Measurements from ENCODE around the gene POLR2H.

GRCh38 chr3:184357248-184358123 is 4.0 kb upstream of the POLR2H start:
- TF ChIP-seq, protein P1, sequence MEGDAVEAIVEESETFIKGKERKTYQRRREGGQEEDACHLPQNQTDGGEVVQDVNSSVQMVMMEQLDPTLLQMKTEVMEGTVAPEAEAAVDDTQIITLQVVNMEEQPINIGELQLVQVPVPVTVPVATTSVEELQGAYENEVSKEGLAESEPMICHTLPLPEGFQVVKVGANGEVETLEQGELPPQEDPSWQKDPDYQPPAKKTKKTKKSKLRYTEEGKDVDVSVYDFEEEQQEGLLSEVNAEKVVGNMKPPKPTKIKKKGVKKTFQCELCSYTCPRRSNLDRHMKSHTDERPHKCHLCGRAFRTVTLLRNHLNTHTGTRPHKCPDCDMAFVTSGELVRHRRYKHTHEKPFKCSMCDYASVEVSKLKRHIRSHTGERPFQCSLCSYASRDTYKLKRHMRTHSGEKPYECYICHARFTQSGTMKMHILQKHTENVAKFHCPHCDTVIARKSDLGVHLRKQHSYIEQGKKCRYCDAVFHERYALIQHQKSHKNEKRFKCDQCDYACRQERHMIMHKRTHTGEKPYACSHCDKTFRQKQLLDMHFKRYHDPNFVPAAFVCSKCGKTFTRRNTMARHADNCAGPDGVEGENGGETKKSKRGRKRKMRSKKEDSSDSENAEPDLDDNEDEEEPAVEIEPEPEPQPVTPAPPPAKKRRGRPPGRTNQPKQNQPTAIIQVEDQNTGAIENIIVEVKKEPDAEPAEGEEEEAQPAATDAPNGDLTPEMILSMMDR (IDR thresholded peaks at IDR 0.05) = no peak
- TF ChIP-seq, protein P2, sequence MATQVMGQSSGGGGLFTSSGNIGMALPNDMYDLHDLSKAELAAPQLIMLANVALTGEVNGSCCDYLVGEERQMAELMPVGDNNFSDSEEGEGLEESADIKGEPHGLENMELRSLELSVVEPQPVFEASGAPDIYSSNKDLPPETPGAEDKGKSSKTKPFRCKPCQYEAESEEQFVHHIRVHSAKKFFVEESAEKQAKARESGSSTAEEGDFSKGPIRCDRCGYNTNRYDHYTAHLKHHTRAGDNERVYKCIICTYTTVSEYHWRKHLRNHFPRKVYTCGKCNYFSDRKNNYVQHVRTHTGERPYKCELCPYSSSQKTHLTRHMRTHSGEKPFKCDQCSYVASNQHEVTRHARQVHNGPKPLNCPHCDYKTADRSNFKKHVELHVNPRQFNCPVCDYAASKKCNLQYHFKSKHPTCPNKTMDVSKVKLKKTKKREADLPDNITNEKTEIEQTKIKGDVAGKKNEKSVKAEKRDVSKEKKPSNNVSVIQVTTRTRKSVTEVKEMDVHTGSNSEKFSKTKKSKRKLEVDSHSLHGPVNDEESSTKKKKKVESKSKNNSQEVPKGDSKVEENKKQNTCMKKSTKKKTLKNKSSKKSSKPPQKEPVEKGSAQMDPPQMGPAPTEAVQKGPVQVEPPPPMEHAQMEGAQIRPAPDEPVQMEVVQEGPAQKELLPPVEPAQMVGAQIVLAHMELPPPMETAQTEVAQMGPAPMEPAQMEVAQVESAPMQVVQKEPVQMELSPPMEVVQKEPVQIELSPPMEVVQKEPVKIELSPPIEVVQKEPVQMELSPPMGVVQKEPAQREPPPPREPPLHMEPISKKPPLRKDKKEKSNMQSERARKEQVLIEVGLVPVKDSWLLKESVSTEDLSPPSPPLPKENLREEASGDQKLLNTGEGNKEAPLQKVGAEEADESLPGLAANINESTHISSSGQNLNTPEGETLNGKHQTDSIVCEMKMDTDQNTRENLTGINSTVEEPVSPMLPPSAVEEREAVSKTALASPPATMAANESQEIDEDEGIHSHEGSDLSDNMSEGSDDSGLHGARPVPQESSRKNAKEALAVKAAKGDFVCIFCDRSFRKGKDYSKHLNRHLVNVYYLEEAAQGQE (IDR thresholded peaks at IDR 0.05; ENCODE audit: insufficient read depth in 1 of 2, low read depth in 2 of 2, low read length in 1 of 2) = no peak
- TF ChIP-seq POLR2AphosphoS5 (IDR thresholded peaks at IDR 0.05; ENCODE audit: low read depth, low read length) (no peak), SIN3A (IDR thresholded peaks at IDR 0.05; ENCODE audit: borderline replicate concordance, insufficient read depth, low read depth, low read length) (no peak), TCF7L2 (IDR thresholded peaks at IDR 0.05; ENCODE audit: low read depth, low read length) (no peak)

Data from Panc1 (cell line).